ENCODE data around the gene TPM3. TPM values are rescaled to one million over a fixed set of nuclear protein-coding genes. Genes with fewer than 3 reads are reported as not detected.
"Not testable (repeated sequence)": the region's sequence is repeated elsewhere in the genome, so short reads cannot be mapped to it uniquely, and the experiment has no call there.

TPM3 gene
- total RNA-seq, 3 donors from 2014 or later = 260 to 585 (median 412) TPM

- no peak for DNase-seq
- intact Hi-C loops (cut with DNase I, micrococcal nuclease) = no loop called here
- Histone ChIP-seq H3K4me3 (no peak overlapping the region), H3K36me3 (ENCODE audit: low read depth) (peaks cover 17% of the 10 kb centered on the region), H3K4me1 (ENCODE audit: low read depth) (peaks cover under 1% of the 10 kb centered on the region), H3K9me3 (no peaks in the 10 kb centered on the region)
- no peak for TF ChIP-seq CTCF (IDR thresholded peaks at IDR 0.05)
- ATAC-seq = no peak
These were observed 21.4 kb upstream of the TPM3 start for GRCh38 chr1:154213274-154213673.

GRCh38 chr1:154212083-154212482 is 20.2 kb upstream of the TPM3 start:
- no peak overlapping the region for H3K4me3 ChIP-seq
- no peaks in the 10 kb centered on the region for H3K9me3 ChIP-seq
- no peaks in the 10 kb centered on the region for H3K4me1 ChIP-seq (ENCODE audit: low read depth)
- peaks cover 17% of the 10 kb centered on the region for H3K36me3 ChIP-seq (ENCODE audit: low read depth)
- intact Hi-C loops (cut with DNase I, micrococcal nuclease) = no loop called here
- DNase-seq (no peak), ATAC-seq (no peak)
- no peak for TF ChIP-seq CTCF (IDR thresholded peaks at IDR 0.05)

DNA sequence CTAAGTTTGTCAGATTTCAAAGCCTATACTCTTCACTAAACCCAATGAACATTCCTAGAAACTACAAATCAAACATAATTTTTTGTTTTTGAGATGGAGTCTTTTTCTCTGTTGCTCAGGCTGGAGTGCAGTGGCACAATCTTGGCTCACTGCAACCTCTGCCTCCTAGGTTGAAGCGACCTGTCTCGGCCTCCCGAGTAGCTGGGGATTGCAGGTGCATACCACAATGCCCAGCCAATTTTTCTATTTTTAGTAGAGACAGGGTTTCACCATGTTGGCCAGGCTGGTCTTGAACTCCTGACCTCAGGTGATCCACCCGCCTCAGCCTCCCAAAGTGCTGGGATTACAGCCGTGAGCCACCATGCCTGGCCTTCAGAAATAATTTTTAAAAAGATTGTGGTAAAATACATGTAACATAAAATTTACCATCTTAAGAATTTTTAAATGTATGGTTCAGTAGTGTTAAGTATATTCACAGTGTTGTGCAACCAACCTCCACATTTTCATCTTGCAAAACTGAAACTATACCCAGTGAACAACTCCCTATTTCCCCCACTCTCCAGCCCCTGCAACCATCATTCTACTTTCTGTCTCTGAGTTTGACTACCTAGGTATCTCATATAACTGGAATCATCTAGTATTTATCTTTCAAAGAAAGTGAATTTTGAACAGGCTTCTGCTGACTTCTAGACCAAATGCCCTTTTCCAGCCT is 16.9 kb upstream of the TPM3 start:
- no peak overlapping the region for H3K4me3 ChIP-seq
- no peaks in the 10 kb centered on the region for H3K9me3 ChIP-seq
- no peak for DNase-seq
- no peaks in the 10 kb centered on the region for H3K4me1 ChIP-seq (ENCODE audit: low read depth)
- intact Hi-C loops (cut with DNase I, micrococcal nuclease) = no loop called here
- no peak for ATAC-seq
- peaks cover 17% of the 10 kb centered on the region for H3K36me3 ChIP-seq (ENCODE audit: low read depth)
- TF ChIP-seq CTCF (IDR thresholded peaks at IDR 0.05) = no peak

DNA sequence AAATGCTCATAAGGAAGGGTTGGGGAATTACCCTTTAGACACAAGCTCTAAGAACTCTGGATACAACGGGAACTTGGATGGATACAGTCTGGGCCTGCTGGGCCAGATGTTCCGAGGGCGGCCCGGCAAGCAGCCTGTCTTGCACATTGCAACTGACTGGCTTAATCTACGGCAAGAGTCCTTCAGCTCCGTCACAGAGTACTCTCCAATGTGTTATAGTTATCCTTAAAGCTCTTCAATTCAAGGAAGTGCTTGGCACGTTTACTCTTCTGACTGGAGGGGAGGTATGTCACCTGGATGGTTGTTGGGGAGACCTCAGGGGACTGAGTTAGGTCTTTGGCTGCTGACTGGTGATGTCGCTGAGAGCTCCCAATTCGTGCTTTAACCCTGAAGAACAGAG is 15.4 kb upstream of the TPM3 start:
- Histone ChIP-seq H3K36me3 (ENCODE audit: low read depth) (peaks cover 12% of the 10 kb centered on the region), H3K9me3 (no peaks in the 10 kb centered on the region), H3K4me3 (no peak overlapping the region), H3K4me1 (ENCODE audit: low read depth) (no peaks in the 10 kb centered on the region)
- intact Hi-C loops (cut with DNase I, micrococcal nuclease) = no loop called here
- no peak for ATAC-seq
- TF ChIP-seq CTCF (IDR thresholded peaks at IDR 0.05) = no peak
- no peak for DNase-seq

DNA sequence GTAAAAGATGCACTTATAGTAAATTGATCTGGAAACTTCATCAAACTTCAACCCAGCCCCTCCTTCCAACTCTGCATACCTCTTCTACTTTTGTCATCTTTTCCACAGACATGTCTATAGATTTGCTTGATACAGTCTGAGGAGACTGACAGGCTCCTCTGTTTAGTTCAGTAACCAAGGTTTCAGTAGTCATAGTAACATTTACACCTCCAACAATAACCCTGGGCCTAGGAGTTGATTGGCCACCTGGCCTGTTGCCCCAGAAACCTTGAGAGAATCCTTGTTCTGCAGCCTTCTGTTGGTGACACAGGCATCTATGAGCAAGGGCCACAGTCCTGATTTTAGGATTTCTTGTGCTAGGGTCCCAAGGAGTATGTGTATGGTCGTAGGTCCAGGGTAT is 14.3 kb upstream of the TPM3 start, which contains the start of gene CFAP141:
TSS of gene CFAP141 (minus strand) at position 138 of the 400 bp plus-strand sequence. CDS start at position 112, 26 bp downstream.
- Histone ChIP-seq H3K36me3 (ENCODE audit: low read depth) (peaks cover 9% of the 10 kb centered on the region), H3K9me3 (no peaks in the 10 kb centered on the region), H3K4me3 (no peak within 1 kb of the TSS), H3K4me1 (ENCODE audit: low read depth) (no peaks in the 10 kb centered on the region)
- ATAC-seq = peak; percentile 51
- no peak for TF ChIP-seq CTCF (IDR thresholded peaks at IDR 0.05)
- intact Hi-C loops (cut with DNase I, micrococcal nuclease) = no loop called here
- DNase-seq = no peak

DNA sequence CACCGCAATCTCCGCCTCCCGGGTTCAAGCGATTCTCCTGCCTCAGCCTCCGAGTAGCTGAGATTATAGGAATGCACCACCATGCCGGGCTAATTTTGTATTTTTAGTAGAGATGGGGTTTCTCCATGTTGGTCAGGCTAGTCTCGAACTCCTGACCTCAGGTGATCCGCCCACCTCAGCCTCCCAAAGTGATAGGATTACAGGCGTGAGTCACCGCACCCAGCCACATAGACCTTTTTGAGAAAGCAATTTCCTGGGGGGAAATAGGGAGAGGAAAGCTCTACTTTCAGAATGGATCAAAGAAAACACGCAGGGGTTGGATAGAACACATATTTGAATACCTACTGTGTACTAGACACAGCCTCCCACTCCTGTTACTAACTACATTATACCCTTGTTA is 13.9 kb upstream of the TPM3 start:
- H3K4me1 ChIP-seq (ENCODE audit: low read depth); ATAC-seq; H3K4me3 ChIP-seq; H3K36me3 ChIP-seq (ENCODE audit: low read depth); intact Hi-C loops (cut with DNase I, micrococcal nuclease); DNase-seq; H3K9me3 ChIP-seq: not testable (repeated sequence)

All from mucosa of descending colon (tissue), 3 donors.